Measurements from ENCODE around the gene DUS2.

Gene DUS2

GRCh38 chr16:68046106-68046505 is 23.0 kb downstream of the DUS2 start:
- DNase-seq (ENCODE audit: low spot score) = no peak

GRCh38 chr16:68047987-68048386 is 24.9 kb downstream of the DUS2 start:
- no peak for DNase-seq (ENCODE audit: low spot score)

- DNase-seq (ENCODE audit: low spot score) = no peak
Measured at GRCh38 chr16:68049449-68049848, 26.4 kb downstream of the DUS2 start.

- DNase-seq (ENCODE audit: low spot score) = no peak
Measured at GRCh38 chr16:68055395-68055794, 32.3 kb downstream of the DUS2 start.

GRCh38 chr16:68059804-68060203 is 36.7 kb downstream of the DUS2 start:
- DNase-seq (ENCODE audit: low spot score) = no peak

- no peak for DNase-seq (ENCODE audit: low spot score)
Measured at GRCh38 chr16:68061396-68061795, 38.3 kb downstream of the DUS2 start.

DNA sequence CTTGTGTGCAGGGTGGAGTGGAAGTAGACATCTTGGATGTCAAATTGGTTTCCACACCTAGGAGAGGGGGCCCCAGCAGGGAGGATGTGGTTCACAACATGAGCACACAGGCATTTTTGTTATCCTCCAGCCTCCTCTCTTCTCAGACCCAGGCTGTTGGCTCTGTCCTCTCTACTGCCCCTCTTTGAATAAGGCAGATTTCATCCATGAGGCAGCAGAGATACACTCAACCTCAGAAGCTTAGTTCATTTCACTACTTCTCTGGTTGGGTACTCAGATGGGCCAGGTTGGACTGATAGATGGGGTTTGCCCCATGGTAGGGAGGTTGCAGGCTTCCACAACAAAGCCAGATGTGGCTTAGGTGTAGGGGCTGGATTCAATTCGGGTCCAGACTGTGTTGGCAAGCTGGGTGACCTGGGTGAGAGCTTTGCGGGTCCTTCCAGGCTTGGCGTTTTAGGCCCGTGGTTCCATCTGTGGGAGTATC is 39.9 kb downstream of the DUS2 start:
- DNase-seq (ENCODE audit: low spot score) = no peak

DNA sequence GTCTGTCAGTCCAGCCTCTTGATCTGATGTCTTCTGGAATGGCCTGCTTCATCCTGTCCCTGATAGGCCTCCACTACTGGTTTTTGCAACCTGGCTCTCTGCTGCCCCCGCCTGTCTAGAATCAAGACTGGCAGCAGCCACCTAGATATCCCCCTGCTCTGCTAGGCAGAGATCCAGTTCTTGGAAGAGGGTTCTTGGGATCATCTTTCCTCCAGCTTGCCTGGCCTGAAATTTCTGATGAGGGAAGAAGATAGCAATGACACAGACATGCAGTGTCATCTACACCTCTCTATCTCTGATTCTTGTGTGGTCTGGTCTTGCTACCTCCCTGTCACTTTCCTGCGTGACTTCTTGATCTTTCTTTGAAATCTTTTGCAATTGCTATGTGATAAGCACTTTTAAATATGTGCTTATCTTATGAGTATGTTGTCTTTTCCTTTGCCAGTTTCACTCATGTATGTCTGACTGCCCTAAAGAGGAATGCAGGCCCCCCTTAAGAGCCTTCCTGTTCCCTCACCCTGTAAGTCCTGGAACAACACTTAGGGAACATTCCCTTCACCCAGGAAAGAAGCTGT is 41.8 kb downstream of the DUS2 start:
- peak; percentile 81 for DNase-seq (ENCODE audit: low spot score)

DNA sequence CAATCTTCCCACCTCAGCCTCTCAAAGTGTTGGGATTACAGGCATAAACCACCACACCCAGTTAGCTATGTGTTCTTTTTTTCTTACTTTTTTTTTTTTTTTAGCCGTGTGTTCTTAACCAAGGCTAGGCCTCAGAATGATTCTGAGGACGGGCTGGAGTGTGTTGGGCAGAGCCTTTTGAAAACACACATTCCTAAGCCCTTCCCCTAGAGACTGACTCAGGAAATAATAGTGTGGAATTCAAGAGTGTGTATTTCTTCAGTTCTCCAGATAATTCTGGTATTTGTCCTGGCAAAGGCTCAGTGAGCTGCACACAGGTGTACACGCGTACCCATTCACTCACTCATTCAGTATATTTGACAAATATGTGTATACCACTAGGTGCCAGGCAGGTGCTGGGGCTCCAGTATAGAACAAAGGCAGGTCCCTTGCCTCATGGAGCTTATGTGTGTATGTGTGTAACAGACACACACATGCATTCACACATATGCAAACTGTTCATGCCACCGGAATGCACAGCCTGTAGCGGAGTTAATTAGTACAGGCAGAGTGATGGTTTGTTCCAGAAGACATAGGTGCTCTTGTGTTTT is 42.7 kb downstream of the DUS2 start:
- DNase-seq (ENCODE audit: low spot score) = no peak

GRCh38 chr16:68066763-68067162 is 43.7 kb downstream of the DUS2 start:
- no peak for DNase-seq (ENCODE audit: low spot score)

DNA sequence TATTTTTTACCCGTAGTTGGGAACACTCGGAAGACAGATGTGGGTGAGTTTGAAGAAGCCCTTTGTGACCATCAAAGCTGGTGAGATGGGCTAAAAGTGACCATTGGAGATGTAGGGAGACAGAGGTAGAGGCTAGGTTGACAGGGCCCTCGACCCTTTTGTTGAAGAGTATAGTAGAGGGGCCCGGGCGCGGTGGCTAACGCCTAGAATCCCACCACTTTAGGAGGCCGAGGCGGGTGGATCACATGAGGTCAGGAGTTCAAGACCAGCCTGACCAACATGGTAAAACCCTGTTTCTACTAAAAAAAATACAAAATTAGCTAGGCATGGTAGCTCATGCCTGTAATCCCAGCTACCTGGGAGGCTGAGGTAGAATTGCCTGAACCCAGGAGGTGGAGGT is 45.8 kb downstream of the DUS2 start:
- no peak for DNase-seq (ENCODE audit: low spot score)

GRCh38 chr16:68069511-68070248 is 46.6 kb downstream of the DUS2 start:
- DNase-seq (ENCODE audit: low spot score) = no peak

- no peak for DNase-seq (ENCODE audit: low spot score)
Measured at GRCh38 chr16:68070249-68070730, 47.2 kb downstream of the DUS2 start.

- DNase-seq (ENCODE audit: low spot score) = no peak
Measured at GRCh38 chr16:68070806-68071517, 47.9 kb downstream of the DUS2 start.

DNA sequence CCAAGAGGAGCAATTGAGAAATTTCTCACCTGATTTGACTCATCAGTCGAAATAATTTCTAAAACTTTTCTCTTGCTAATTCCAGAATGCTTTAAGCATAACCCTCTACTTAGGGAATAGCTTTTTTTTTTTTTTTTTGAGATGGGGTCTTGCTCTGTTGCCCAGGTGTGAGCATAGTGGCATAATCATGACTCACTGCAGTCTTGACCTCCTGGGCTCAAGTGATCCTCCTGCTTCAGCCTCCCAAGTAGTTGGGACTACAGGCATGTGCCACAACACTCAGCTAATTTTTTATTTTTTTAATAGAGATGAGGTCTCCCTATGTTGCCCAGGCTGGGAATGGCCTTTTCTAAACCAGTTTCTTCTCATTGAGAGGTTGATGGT is 48.4 kb downstream of the DUS2 start:
- DNase-seq (ENCODE audit: low spot score) = no peak

DNA sequence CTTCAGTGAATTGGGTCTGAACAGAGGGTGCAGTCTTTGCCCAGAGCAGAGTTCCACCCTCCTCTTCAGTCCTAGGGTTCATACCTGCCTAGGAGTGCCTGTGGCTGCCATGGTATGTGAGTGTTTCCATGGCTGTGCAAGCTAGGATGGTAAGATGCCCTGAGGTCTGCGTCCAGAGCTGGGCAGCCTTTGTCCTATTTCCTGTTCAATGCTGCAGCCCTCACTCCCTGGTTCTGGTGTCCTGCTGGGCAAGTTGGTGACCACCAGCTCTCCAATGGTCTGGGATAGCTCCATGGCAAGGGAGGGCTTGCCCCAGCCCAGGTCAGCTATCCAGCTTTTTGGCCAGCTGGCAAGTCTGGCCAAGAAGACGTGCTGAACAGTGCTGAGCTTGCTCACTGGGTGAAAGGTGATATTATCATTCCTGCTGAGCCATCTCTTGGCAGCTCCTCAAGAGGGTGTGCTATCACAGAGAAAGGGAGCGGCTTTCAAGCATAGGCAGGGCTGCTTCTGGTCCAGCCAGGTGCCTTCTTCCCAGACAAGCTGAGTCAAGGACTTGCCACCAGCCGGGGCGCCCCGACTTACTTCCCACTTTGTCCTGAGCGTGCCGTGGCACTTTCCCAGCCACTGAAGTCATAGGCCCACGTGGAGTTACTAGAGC is 49.1 kb downstream of the DUS2 start:
- DNase-seq (ENCODE audit: low spot score) = peak; percentile 83

DNA sequence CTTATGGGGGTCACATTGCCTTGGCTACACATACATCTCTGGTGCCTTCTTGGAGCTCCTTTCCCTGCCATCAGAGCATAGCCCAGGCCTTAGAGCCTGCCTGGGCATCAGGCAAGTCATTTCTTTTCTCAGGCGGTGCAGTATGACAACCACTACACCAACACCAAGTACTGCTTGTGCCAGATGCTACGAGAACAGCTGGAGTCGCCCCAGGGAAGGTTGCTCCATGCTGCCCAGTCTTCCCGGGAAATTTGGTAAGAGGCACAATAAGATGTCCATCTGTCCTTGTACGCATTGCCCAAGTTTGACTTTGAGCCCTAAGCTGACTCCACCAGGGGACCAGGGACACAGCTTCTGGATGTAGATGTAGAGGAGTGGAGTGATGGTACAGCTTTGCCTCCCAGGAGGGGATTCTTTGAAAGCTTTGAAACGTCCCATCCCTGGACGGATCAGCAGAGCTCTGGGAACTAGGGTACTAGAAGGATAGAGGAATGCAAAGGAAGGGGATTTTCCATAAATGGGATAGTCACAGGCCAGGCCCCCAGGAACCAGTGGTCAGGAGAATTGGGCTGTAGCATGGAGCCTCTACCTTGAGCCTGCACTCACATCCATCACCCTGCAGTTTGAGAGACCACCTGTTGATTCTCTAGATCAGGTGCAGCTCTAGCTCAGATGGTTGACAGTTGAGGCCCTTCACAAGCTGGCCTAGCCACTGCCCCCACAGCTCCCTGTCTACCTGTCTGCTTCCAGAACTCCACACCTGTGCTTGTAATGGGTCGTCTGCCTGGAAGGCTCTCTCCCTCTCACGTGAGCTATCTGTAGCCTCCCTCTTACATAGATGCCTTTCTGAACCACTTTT is 51.0 kb downstream of the DUS2 start:
- no peak for DNase-seq (ENCODE audit: low spot score)

- DNase-seq (ENCODE audit: low spot score) = no peak
Measured at GRCh38 chr16:68074850-68075555, 51.9 kb downstream of the DUS2 start.

DNA sequence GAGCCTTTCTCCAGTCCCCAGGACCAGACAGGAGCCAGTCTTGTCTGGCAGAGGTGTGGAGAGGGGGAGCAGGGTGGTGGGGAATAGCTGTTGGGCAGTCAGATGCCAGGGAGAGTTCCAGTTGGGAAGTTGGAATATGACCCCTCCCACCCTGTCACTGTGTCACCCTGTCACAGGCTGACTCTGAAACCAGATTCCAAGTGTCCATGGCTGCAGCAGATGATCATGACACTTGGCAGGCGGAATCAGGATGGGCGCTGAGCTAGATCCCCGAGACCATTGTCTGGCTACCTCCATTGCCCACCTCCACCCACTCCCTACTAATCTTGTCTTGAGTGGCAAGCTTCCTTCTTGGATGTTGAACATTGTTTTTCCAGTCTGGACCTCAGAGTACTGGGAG is 52.9 kb downstream of the DUS2 start:
- DNase-seq (ENCODE audit: low spot score) = no peak

DNA sequence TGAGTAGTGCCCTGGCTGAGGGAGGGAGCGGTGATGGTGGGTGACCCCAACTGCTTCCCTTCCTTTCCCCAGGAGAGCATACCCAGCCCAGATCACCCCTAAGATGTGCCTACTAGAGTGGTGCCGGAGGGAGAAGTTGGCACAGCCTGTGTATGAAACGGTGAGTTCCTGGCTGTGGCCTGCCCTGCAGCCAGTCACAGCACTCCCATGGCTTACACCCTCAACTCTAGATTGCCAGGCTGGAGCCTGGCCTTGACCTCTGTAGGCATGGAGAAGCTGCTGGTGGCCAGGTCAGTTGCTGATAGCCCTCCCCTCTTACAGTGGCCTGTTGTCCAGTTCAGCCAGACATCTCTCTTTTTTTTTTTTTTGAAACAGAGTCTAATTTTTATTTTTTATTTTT is 53.5 kb downstream of the DUS2 start:
- DNase-seq (ENCODE audit: low spot score) = no peak
